Neural cell (in vitro differentiated cells): Measurements from ENCODE around the gene AHCTF1. TPM values are rescaled to one million over a fixed set of nuclear protein-coding genes. Genes with fewer than 3 reads are reported as not detected.

ENCODE experiments used
- H2AFZ ChIP-seq: fragments of 200-600, 300-800 bp; sonication (generic), shearing (Covaris generic); 2 replicates; pipeline ENCODE4 v1.6.0; 2014; ENCODE audit warnings: low read depth, mild to moderate bottlenecking, antibody characterized with exemption, low read length, moderate library complexity
- H3F3A ChIP-seq: fragments of 200-600 bp; shearing (Covaris generic); 2 replicates; pipeline ENCODE4 v1.6.1; 2016; ENCODE audit warnings: mild to moderate bottlenecking, moderate library complexity, mixed read lengths, antibody characterized with exemption, low read length; ENCODE audit not compliant: insufficient read depth, poor library complexity, severe bottlenecking
- H3K27ac ChIP-seq: fragments of 200-600, 300-800 bp; sonication (generic), shearing (Covaris generic); 2 replicates; pipeline ENCODE4 v1.5.1; 2014; ENCODE audit warnings: mild to moderate bottlenecking, low read length, moderate library complexity
- H3K27me3 ChIP-seq: fragments of 300-800, 200-600 bp; sonication (generic), shearing (Covaris generic); 2 replicates; pipeline ENCODE4 v1.6.0; 2014; ENCODE audit warnings: mild to moderate bottlenecking, low read depth, low read length, moderate library complexity; ENCODE audit not compliant: insufficient read depth
- H3K36me3 ChIP-seq: fragments of 300-800, 200-600 bp; sonication (generic), shearing (Covaris generic); 2 replicates; pipeline ENCODE4 v1.5.1; 2014; ENCODE audit warnings: mild to moderate bottlenecking, antibody characterized with exemption, low read length, moderate library complexity; ENCODE audit not compliant: insufficient read depth
- H3K4me2 ChIP-seq: fragments of 300-800, 200-600 bp; sonication (generic), shearing (Covaris generic); 2 replicates; pipeline ENCODE4 v1.6.0; 2014; ENCODE audit warnings: mild to moderate bottlenecking, low read length
- H3K4me3 ChIP-seq: fragments of 300-800, 200-600 bp; sonication (generic), shearing (Covaris generic); 2 replicates; pipeline ENCODE4 v1.5.1; 2014; ENCODE audit warnings: mild to moderate bottlenecking, low read length, moderate library complexity
- H3K79me2 ChIP-seq: fragments of 200-600 bp; shearing (Covaris generic); replicated peaks from 2 replicates; pipeline ENCODE4 v1.6.0; 2014; ENCODE audit warnings: mild to moderate bottlenecking, low read length, moderate library complexity; ENCODE audit not compliant: insufficient read depth
- H3K9ac ChIP-seq: fragments of 300-800, 200-600 bp; sonication (generic), shearing (Covaris generic); 2 replicates; pipeline ENCODE4 v1.6.1; 2016; ENCODE audit warnings: mild to moderate bottlenecking, low read length, mixed read lengths
- H3K9me2 ChIP-seq: fragments of 200-600 bp; shearing (Covaris generic); 2 replicates; pipeline ENCODE4 v1.6.1; 2016; ENCODE audit warnings: mild to moderate bottlenecking, low read length, mixed read lengths; ENCODE audit not compliant: insufficient read depth
- H3K9me3 ChIP-seq: fragments of 200-600, 300-800 bp; sonication (generic), shearing (Covaris generic); 2 replicates; pipeline ENCODE4 v1.6.1; 2016; ENCODE audit warnings: mild to moderate bottlenecking, mixed run types, low read length, moderate library complexity, mixed read lengths
- H4K20me1 ChIP-seq: fragments of 200-600 bp; shearing (Covaris generic); 2 replicates; pipeline ENCODE4 v1.6.1; 2016; ENCODE audit warnings: mild to moderate bottlenecking, mixed run types; ENCODE audit not compliant: insufficient read depth
- EP300 ChIP-seq: fragments of 450-650 bp; conservative IDR thresholded peaks from 2 replicates; pipeline ENCODE4 v1.6.1; 2014; ENCODE audit warnings: antibody characterized with exemption, mild to moderate bottlenecking, moderate library complexity; ENCODE audit not compliant: poor library complexity, severe bottlenecking
- EZH2 ChIP-seq: fragments of 200-600, 300-800 bp; shearing (Covaris generic), sonication (generic); IDR thresholded peaks from 2 replicates; pipeline ENCODE4 v1.6.1; 2014; ENCODE audit warnings: antibody characterized with exemption, low read length, borderline replicate concordance, mild to moderate bottlenecking; ENCODE audit not compliant: insufficient read depth, poor library complexity, severe bottlenecking
- MXI1 ChIP-seq: fragments of 450-650 bp; conservative IDR thresholded peaks from 2 replicates; pipeline ENCODE4 v1.6.1; 2014; ENCODE audit warnings: antibody characterized with exemption, mild to moderate bottlenecking; ENCODE audit not compliant: poor library complexity, severe bottlenecking
- POLR2AphosphoS5 ChIP-seq: IDR thresholded peaks from 2 replicates; pipeline ENCODE4 v1.6.1; 2012
- RAD21 ChIP-seq: fragments of 450-650 bp; conservative IDR thresholded peaks from 2 replicates; pipeline ENCODE4 v1.6.1; 2014; ENCODE audit warnings: antibody characterized with exemption, mild to moderate bottlenecking, moderate library complexity
- SMC3 ChIP-seq: fragments of 450-650 bp; conservative IDR thresholded peaks from 2 replicates; pipeline ENCODE4 v1.6.1; 2014; ENCODE audit warnings: antibody characterized with exemption, mild to moderate bottlenecking, moderate library complexity; ENCODE audit not compliant: poor library complexity
- TAF1 ChIP-seq: IDR thresholded peaks from 2 replicates; pipeline ENCODE4 v1.6.1; 2012; ENCODE audit warnings: low read depth
- polyA plus RNA-seq: library from polyadenylated mRNA; depleted of rRNA; stranded (reverse); fragments of >200 nt; gene quantifications from 2 replicates; pipeline ENCODE4 v1.2.3, GENCODE V29; 2014
- TF ChIP-seq, protein P1 (sequence below): IDR thresholded peaks from 2 replicates; pipeline ENCODE4 v1.6.1; 2012; ENCODE audit warnings: borderline replicate concordance
- TF ChIP-seq, protein P2 (sequence below): fragments of 450-650 bp; IDR thresholded peaks from 2 replicates; pipeline ENCODE4 v1.5.1; 2014; ENCODE audit warnings: antibody characterized with exemption, mild to moderate bottlenecking, moderate library complexity; ENCODE audit not compliant: poor library complexity, severe bottlenecking

AHCTF1 gene
- polyA plus RNA-seq, 1 donor from 2014 or later: 27.1 TPM

DNA sequence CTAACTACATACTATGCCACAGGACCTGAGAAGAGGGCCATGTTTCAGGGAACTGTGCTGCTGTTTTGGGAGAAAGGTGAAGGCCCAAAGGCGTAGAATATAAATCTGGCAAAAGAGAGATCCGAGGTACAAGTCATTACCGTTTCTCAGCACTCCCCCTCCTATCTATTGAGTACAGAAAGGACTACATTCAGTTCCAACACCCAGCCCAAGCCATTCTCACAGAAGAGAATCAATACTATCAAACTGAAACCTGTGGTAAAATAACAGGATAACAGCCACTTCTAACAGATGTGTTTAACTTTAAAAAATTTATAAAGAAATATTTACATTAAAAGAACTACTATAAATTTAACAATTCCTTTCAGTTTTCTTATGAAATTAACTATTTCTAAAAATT is 7.8 kb downstream of the AHCTF1 start:
- Histone ChIP-seq H3K27me3 (no peaks in the 10 kb centered on the region), H3K9ac (no peak overlapping the region), H3K79me2 (peaks cover 84% of the 10 kb centered on the region), H4K20me1 (no peaks in the 10 kb centered on the region), H3K36me3 (peaks cover 3% of the 10 kb centered on the region), H3K9me2 (no peaks in the 10 kb centered on the region), H3K27ac (no peak overlapping the region), H2AFZ (no peak overlapping the region), H3K4me3 (no peak overlapping the region), H3K4me2 (no peak overlapping the region), H3F3A (no peaks in the 10 kb centered on the region), H3K9me3 (no peaks in the 10 kb centered on the region)
- TF ChIP-seq EP300 (no peak), RAD21 (no peak), MXI1 (no peak), SMC3 (no peak), POLR2AphosphoS5 (no peak), TAF1 (no peak), EZH2 (no peak)
- TF ChIP-seq, protein P1, sequence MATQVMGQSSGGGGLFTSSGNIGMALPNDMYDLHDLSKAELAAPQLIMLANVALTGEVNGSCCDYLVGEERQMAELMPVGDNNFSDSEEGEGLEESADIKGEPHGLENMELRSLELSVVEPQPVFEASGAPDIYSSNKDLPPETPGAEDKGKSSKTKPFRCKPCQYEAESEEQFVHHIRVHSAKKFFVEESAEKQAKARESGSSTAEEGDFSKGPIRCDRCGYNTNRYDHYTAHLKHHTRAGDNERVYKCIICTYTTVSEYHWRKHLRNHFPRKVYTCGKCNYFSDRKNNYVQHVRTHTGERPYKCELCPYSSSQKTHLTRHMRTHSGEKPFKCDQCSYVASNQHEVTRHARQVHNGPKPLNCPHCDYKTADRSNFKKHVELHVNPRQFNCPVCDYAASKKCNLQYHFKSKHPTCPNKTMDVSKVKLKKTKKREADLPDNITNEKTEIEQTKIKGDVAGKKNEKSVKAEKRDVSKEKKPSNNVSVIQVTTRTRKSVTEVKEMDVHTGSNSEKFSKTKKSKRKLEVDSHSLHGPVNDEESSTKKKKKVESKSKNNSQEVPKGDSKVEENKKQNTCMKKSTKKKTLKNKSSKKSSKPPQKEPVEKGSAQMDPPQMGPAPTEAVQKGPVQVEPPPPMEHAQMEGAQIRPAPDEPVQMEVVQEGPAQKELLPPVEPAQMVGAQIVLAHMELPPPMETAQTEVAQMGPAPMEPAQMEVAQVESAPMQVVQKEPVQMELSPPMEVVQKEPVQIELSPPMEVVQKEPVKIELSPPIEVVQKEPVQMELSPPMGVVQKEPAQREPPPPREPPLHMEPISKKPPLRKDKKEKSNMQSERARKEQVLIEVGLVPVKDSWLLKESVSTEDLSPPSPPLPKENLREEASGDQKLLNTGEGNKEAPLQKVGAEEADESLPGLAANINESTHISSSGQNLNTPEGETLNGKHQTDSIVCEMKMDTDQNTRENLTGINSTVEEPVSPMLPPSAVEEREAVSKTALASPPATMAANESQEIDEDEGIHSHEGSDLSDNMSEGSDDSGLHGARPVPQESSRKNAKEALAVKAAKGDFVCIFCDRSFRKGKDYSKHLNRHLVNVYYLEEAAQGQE: no peak
- TF ChIP-seq, protein P2, sequence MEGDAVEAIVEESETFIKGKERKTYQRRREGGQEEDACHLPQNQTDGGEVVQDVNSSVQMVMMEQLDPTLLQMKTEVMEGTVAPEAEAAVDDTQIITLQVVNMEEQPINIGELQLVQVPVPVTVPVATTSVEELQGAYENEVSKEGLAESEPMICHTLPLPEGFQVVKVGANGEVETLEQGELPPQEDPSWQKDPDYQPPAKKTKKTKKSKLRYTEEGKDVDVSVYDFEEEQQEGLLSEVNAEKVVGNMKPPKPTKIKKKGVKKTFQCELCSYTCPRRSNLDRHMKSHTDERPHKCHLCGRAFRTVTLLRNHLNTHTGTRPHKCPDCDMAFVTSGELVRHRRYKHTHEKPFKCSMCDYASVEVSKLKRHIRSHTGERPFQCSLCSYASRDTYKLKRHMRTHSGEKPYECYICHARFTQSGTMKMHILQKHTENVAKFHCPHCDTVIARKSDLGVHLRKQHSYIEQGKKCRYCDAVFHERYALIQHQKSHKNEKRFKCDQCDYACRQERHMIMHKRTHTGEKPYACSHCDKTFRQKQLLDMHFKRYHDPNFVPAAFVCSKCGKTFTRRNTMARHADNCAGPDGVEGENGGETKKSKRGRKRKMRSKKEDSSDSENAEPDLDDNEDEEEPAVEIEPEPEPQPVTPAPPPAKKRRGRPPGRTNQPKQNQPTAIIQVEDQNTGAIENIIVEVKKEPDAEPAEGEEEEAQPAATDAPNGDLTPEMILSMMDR: no peak

DNA sequence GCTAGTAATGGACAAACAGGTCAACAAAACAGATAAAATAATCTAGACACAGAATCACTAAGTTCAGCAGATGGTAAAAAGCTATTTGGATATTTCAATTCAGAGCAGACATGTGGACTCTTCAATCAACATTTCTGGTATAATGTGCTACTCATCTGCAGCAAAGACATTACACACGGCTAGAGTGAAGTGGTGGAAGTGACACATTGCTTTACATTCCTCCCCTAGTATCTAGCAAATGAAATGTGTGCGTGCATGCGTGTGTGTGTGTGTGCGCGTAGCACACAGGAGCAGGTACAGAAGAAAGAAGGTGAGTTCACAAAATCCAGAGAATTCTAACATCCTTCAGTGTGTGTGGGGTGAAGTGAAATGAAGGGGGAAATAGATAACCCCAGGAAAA is 8.3 kb downstream of the AHCTF1 start:
- no peaks in the 10 kb centered on the region for H3K27me3 ChIP-seq
- H4K20me1 ChIP-seq: no peaks in the 10 kb centered on the region

More for the DNA sequence above, 8.3 kb downstream of the AHCTF1 start:
- no peak overlapping the region for H3K27ac ChIP-seq
- no peaks in the 10 kb centered on the region for H3F3A ChIP-seq
- no peak overlapping the region for H3K9ac ChIP-seq
- no peak overlapping the region for H2AFZ ChIP-seq
- H3K4me2 ChIP-seq: no peak overlapping the region
- H3K79me2 ChIP-seq: peaks cover 84% of the 10 kb centered on the region
- H3K4me3 ChIP-seq: no peak overlapping the region
- H3K36me3 ChIP-seq: no peaks in the 10 kb centered on the region
- TF ChIP-seq SMC3: no peak
- no peak for TF ChIP-seq TAF1
- no peak for TF ChIP-seq RAD21
- no peak for TF ChIP-seq MXI1
- no peak for TF ChIP-seq POLR2AphosphoS5
- no peak for TF ChIP-seq EZH2
- TF ChIP-seq EP300: no peak
- TF ChIP-seq, protein P1: no peak
- TF ChIP-seq, protein P2: no peak
- H3K9me3 ChIP-seq: no peaks in the 10 kb centered on the region
- no peaks in the 10 kb centered on the region for H3K9me2 ChIP-seq
